Measurements from ENCODE around the gene COL5A3.
A peak's percentile ranks its signal among the peaks of the same experiment; 100 is the strongest.

COL5A3 gene

DNA sequence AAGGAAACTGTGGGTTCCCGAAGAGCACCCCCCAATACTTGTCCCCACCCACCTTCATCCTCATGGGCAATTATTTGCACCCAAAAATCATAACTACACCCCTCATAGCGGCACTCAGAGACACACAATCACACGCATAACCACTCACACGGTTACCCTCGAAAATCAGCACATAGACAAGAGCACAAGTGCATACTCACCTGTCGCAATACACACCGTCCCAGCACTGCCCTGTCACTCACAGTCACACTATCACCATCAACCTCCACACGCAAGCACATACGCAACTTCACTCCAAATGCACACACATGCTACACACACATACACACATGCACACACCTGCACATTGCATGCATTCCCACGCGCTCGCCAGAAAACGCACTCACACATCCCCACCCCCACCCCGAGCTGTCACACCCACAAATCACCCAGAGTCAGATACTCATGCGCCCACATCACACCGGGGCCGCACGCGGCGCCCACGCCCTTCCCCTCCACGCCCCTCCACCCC lies 535 bp downstream of the COL5A3 start:
- DNase-seq = peak; percentile 10

DNA sequence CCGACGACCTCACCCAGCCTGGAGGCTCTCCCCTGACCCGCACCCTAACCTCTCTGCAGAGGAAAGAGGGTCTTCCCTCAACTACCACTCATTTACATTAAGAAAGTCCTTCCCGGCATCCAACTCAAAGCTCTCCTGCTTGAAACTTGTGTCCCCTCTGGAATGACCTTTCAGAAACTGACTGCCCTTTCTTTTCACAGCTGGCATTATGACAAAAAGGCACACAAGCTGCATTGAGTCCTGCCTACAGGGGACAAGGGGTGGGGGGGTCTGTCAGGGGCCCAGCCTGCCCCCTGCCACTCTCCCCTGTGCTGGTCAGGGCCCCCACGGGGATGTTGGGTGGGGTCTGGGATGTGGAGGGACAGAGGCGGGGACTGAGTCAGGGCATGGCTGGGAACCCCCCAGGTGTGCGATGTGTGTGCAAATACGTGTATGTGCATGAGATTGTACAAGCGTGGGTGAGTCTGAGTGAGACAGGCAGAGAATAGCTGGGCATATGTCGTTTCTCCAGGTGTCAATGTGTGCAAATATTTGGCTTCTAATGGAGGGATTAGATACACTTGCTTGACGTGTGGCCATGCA lies 2.0 kb downstream of the COL5A3 start:
- DNase-seq = no peak

DNA sequence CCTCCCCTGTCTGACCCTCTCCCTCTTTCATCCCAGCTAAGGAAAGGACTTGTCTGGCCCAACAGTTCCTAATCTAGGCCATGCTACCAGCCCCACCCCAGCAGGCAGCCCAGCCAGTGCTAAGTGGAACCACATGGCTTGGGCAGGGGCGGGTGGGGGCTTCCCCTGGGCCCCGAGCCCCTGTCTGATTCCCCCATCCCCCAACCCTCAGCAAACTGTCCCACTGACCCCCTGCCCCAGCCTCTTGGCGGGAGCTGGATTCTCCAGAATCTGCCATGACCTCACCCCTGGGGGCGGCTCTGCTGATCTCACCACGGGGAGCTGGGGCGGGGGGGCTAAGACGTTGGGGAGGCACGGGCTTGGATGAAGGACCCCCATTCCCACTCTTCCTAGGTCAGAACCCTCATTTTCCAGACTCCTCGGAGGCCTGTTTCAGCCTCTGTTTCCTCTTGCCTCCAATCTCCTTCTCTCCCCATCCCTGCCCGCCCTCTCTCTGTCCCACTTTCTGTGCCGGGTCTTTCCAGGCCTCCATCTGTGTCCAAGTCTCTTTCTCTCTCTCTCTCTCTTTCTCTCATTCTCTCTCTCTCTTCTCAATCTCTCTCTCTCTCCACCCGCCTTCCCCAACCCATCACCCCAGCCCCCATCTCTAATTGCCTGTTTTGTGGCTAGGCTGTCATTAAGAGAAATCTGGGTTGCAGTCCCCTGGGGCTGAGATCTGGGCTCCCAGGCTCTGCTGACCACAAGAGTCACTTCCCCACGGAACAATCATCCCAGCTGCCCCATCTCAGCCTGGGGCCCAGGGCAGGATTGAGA lies 2.7 kb downstream of the COL5A3 start:
- DNase-seq = no peak

DNA sequence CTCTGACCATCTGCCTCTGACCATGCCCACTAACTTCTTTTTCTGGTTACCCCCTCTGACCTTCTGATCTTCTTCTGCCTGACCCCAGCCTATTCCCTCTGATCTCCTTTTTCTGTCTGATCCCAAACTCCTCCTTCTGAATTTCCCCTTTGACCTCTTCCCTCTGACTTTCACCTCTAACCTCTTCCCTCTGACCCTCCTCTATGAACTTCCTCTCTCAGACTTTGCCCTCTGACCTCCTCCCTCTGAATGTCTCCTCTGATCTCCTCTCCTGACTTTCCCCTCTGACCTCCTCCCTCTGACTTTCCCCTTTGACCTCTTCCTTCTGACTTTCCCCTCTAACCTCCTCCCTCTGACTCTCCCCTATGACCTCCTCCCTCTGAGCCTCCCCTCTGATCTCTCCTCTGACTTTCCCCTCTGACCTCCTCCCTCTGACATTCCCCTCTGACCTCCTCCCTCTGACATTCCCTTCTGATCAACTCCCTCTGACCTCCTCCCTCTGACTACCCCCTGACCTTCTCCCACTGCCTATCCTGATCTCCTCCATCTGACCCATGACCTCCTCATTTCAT lies 3.5 kb downstream of the COL5A3 start:
- DNase-seq = no peak

DNA sequence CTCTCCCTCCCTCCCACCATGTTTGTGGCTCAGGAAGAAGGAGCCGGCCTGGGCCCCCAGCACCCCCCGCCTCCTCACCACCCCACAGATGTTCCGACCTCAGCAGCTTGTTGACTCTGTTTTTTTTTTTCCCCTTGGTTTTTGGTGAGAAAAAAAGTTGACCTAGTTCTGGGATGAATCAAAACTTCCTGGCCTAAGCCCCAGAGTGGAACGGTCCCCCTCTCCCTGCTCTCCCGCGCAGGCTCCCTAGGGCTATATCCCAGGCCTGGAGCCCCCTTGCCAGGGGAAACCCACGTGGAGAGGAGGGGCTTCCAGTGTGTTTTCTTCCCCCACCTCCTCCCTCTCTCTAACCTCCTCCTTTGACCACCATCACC lies 4.0 kb downstream of the COL5A3 start:
- no peak for DNase-seq

DNA sequence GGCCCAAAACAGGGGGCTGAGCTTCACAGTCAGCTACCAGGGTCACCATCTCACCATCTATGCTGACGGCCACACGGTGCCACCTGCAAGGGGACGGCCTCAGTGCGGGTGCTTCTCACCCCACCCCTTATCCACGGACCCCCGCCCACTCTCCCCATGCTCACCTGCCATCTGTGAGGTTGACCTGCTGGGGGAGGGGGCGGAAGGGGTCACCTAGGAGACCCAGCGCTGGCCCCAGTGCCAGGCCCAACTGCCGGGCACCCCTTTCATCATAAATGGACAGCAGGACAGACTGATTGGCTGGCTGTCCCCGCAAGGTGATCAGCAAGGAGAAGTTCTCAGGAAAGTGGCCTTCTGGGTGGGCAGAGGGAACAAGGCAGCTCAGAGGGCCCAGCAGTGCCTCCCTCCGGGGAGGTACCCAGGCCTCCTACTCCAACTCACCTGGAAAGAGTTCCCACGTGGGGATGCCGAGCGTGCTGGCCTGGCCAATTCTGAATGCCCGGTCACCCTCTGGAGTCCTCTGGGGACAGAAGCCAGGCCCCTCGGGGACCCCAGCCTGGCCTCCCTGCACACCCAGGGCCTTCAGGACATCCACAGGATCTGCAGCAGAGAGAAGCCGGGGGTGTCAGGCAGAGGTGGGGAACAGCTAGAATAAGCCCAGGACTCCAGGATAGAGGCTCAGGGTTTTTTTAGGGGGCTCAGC lies 4.5 kb downstream of the COL5A3 start:
- DNase-seq = no peak

DNA sequence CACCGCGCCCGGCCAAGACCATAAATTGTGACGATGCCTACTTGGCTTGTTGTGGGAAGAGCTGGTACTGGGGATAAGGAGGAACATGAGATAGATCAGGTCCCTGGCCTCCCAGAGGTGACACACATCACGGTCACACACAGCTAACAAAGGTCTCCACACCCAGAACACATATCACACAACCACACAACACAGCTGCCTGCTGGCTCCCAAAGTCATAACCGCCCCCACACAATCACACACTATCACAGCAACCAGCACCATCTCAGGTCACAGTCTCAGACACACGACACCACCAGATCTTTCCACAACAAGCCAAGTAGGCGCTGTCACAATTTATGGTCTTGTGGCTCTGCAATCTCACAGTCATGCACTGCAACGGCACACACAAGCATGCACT lies 5.7 kb downstream of the COL5A3 start:
- no peak for DNase-seq

DNA sequence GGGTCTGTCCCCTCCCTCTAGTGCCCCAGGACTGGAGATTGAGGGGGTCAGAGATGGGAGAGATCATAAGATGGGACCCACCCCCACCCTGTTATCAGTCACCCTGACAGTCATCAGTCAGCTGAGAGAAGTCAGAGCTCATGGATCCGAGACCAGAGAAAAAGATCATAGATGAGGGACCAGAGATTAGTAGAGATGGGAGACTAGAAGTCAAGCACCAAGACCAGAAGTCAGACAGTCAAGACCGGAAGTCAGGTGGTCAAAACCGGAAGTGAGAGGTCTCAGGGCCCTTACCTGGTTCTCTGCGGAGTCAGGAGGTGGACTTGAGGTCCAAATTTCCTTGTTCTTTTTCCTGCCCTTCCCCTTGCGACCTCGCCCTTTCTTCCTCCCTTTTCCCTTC lies 7.0 kb downstream of the COL5A3 start:
- DNase-seq = no peak

DNA sequence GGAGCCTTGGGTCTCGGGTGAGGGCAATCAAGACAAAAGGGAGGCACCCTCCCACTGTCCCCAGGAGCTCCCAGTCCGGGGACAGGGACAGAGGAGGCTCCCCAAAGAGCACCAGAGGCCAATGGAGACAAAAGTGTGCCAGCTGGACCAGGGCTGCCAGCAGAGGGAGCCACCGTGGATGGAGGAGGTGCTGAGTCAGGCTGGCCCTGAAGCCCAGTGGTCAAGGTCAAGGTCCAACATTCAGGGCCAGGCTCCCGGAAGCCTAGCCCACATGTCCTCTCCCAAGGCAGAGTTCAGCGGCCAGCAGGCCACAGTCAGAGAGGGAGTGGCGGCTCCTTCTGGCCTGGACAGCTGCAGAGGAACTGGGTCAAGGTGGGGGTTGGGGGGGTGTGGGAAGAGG lies 8.4 kb downstream of the COL5A3 start:
- DNase-seq = no peak

DNA sequence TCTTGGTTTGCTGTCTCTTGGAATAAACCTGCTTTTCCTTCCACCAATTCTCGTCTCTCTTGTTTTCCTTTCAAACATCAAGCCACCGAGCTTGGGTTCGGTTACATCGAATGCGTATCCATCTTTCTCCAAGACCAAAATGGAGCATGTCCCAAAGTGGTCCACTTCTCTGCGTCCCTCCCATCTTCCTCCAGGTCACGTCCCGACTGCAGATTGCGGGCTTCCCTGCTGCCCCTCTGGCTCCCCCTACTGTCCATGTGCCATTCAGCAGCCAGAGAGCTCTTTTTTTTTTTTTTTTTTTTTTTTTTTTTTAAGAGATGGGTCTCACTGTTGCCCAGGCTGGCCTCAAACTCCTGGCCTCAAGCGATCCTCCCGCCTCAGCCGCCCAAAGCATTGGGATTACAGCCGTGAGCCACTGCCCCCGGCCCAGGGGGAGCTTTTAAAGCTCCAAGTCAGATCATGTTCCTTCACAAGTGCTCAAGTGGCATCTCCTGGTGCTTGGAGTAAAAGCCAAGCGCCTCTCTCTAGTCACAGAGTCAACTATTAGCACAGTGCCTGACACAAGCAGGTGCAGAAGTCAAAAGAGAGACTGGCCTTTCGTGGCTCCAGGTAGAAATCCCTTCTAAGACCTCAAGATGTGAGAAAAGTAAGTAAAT lies 10.0 kb downstream of the COL5A3 start:
- DNase-seq = peak; percentile 76

DNA sequence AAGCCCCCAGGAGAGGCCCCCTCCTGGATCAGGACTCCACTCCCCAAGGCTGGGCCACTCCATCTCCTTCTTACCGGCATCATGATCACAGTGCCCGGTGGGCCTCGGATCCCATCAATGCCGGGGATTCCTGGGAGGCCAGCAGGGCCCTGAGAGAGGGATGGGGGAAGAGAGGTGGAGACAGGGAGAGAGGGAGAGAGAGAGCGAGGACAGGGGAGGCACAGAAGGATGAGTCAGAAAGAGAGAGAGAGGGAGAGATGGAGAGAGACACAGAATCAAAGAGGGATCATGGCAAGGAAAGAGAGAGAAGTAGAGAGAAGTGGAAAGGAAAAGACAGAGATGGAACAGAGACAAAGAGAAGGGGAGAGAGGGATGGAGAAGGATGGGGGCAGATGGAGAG lies 13.8 kb downstream of the COL5A3 start:
- DNase-seq = no peak

DNA sequence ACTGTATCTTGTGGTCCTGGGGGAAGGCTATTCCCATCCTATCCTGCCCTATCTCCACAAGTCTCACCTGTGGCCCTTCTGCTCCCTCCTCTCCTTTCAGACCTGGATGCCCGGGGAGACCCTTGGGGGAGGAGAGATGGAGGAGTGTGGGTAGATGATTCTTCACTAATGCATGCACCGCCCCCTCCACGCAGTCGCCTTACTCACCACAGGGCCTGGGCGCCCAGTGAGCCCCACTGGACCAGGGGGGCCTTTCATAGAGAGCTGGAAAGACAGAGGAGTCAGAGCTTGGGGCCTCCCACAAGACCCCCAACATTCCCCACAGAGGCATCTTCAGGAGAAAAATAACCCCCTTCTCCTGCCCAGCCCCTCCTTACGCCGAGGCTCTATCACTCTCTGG lies 14.3 kb downstream of the COL5A3 start:
- DNase-seq = no peak

DNA sequence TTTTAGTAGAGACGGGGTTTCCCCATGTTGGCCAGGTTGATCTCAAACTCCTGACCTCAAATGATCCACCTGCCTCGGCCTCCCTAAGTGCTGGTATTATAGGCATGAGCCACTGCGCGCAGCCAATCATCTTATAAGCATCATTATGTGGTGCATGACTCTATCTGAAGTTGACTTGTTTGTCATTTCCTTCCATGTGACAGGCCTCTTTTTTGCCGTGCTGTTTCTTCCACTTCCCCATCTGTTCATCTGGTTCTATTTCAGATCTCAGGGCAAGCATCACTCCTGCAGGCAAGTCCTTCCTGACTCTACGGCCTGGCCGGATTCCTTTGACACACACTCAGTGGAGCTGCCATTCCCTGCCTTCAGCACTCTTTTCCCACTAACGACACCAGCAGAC lies 15.2 kb downstream of the COL5A3 start:
- no peak for DNase-seq

DNA sequence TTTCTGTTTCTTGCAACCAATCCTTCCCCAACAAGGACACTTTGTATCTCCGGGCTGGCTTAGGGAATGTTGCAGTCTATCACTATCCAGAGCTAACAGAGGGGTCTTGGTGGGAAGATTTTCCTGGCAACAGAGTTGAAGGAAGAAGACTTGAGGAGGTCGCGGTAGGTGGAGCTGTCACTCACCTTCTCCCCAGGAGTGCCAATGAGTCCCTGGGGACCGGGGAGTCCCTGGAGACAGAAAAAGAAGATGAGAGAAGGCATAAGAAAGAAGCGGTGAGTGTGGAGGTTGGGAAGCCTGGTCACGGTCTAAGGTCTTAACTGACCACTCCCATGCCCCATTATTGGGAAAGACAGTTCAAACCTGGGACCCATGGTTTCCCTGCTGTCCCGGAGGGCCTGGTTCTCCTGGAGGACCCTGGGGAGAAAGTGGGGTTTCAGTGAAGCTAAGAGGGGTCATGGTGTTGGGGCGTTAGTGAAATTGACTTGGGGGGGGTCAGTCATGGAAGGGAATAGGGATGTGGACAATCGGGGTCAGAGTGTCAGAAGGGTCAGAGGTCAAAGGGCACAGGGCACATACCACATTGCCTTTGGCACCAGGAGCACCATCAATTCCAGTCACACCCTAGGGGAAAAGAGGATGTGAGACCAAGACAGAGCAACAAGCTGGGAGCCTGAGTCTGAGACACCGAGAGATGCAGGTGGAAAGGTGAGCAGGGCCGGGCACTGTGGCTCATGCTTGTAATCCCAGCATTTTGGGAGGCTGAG lies 18.7 kb downstream of the COL5A3 start:
- DNase-seq = no peak

DNA sequence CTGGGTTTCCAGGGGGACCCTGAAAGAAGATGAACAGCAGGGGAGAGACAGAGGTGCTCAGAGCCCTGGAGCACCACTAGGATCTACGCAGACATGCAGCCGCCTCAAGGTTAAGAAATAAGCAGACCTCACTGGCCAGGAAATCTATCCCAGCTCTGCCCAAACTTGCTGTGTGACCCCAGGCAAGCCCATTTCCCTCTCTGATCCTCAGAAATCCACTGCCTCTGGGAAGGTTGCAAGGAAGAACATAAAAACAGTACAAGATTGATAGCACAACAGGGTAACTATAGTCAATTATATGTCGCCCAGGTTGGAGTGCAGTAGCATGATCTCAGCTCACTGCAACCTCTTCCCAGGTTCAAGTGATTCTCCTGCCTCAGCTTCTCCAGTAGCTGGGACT lies 20.8 kb downstream of the COL5A3 start:
- no peak for DNase-seq

DNA sequence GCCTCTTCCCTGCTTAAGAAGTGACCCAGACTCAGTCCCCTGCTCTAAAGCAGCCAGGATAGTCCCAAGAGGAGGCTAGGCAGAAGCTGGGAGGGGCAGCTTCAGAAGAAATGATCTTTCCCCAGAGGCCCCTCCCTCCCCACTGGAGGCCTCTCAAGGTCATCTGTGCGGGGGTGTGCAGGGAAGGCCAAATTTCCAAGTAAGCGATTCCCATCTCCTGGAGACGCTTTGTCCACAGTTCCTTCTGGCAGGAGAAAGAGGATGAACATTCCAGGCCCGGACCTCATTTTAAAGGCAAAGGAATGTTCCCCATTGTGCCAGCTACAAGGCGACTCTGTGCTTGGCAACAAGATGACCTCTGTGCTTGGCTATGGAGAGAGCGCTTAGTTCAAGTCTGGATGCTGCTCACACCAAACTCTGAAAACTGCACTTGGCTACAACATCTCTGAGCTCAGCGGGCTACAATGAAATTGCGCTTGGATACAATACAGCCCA lies 23.5 kb downstream of the COL5A3 start:
- no peak for DNase-seq

DNA sequence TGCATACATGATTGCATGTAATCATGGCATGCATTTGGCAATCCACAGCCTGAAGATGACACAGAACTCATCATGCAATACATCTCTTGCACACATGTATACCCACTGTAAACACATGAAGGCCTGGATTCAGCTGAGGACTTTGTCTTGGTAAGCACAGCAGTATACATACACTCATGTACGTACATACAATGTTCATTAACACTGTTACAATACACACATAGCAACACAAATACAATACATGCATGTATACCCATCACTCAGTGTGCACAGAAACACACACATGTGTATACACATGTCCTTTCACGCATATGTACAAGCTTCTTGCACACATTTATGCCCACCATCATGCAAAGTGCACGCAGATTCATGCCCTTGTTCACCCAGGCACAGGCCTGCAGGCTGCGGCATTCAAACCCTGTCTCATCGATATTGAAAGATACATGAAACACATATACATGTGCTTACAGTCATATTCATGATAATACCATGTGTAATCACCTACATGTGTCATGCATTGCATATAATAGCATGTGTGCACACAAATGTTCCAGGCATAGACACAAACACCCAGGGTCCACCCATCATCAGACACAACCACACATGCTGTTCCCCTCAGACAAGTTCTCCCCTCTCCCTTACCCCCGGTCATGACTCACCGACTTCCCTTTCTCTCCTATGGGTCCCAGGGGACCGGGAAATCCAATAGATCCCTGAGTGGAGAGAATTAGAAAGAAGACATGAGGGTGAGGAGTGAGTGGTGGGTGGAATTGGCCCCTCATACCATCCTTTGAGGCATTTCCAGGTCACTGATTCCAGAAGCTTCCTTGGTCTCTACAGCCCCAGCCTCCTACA lies 28.7 kb downstream of the COL5A3 start:
- DNase-seq = no peak

DNA sequence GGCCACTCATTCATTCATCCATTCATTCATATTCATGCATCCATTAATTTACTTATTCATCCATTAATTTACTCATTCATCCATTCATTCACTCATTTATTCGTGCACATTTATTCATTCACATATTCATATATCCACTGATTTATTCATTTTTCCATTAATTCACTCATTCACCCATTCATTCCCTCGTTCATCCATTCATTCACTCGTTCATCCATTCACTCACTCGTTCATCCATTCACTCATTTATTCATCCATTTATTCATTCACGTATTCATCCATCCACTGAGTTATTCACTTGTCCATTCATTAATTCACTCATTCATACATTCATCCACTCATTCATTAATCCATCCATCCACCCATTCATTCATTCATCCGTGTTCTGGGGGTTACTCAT lies 38.2 kb downstream of the COL5A3 start:
- no peak for DNase-seq

DNA sequence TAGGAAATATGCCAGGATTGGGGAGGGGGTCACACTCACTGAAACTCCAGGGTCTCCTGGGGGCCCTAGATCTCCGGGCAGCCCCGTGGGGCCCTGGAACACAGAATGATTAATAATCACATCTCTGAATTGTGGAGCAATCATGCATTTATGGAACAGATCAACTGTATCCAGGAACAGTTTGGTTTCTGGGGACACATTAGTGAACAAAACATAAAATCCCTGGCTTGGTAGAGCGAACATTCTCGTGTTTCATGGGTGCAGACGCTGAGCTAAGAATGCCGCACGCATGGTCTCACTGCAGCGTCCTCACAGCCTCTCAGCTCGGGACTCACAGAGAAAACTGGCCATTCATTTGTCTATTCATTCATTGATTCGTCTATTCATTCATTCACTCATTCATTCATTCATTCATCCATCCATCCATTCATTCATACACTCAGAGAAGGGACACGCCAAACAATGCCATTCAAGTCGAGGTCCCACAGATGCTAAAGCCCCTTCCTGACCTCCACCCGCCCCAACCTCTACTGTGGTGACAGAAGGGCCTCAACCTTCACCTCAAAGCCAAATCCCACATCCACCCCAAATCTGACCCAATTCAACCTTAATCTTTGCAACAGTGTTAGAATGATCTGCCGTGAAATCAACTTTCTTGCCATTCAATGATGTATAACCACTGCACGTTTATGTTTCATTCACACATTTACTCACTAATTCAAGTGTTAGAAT lies 39.0 kb downstream of the COL5A3 start:
- no peak for DNase-seq

DNA sequence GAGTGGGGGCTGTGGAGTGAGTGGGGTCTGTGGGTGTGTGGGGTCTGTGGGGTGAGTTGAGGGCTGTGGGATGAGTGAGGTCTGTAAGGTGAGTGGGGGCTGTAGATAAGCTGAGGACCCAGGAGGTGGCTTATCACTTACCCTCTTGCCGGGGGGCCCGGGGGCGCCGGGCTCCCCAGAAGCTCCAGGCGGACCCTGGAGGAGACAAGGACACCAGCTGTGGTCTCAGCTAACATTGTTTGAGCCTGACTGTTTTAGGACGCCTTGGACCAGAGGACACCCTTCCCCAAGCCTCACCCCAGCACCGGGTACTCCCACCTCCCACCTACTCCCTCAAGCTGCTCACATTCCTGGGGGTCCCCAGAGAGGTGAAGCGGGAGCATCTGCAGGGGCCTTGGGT lies 39.8 kb downstream of the COL5A3 start:
- DNase-seq = no peak

DNA sequence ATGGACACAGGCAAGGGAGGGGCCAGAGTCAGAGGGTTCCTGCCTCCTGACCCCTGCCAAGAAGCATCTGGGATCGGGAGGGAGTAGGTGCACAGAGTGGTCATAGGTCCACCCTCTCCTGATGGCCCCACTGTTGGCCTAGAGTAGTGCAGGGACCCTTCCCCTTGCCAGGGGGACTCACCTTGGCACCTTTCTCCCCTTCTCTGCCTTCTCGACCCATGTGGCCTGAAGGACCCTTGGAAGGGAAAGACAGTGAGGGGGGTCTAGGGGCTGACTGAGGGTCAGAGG lies 40.7 kb downstream of the COL5A3 start:
- no peak for DNase-seq

Measured in CD4-positive, alpha-beta T cell treated with Interleukin-17A for 4 hours (primary cell).